HepG2 (cell line): ENCODE results near the gene TPI1. TPM values are rescaled to one million over a fixed set of nuclear protein-coding genes. Genes with fewer than 3 reads are reported as not detected.

Source experiments
- GLI4 ChIP-seq: sonication (generic); formaldehyde crosslinking; IDR thresholded peaks from 2 replicates; pipeline ENCODE4 v1.5.1; 2020; ENCODE audit warnings: missing genetic modification reagents, mild to moderate bottlenecking, moderate library complexity, borderline replicate concordance
- IKZF4 ChIP-seq: sonication (generic); formaldehyde crosslinking; IDR thresholded peaks from 2 replicates; pipeline ENCODE4 v1.5.1; 2020; ENCODE audit warnings: borderline replicate concordance, mild to moderate bottlenecking, low read depth, missing genetic modification reagents; ENCODE audit errors: not compliant biosample characterization
- MAZ ChIP-seq, 2 experiments: sonication (generic) in 1 of 2; formaldehyde crosslinking in 1 of 2; IDR thresholded peaks; 2 replicates each; pipeline versions ENCODE4 v1.5.0 to v1.6.1; 2012 to 2020; ENCODE audit warnings: low read depth in 2 of 2, mild to moderate bottlenecking in 2 of 2, borderline replicate concordance in 1 of 2, improper control_type of control experiment in 1 of 2, low read length in 1 of 2, missing genetic modification reagents in 1 of 2, moderate library complexity in 1 of 2
- MNT ChIP-seq: fragments of 450-650 bp; IDR thresholded peaks from 2 replicates; pipeline ENCODE4 v1.6.1; 2016
- PCBP1 ChIP-seq: fragments of 200-400 bp; formaldehyde crosslinking; IDR thresholded peaks from 2 replicates; pipeline ENCODE4 v1.6.1; 2017; ENCODE audit warnings: mild to moderate bottlenecking, low read depth, low read length, borderline replicate concordance
- POLR2G ChIP-seq: fragments of 200-400 bp; formaldehyde crosslinking; IDR thresholded peaks from 2 replicates; pipeline ENCODE4 v1.6.1; 2018; ENCODE audit warnings: mild to moderate bottlenecking, low read depth, low read length, moderate library complexity
- RBM39 ChIP-seq: fragments of 200-400 bp; formaldehyde crosslinking; IDR thresholded peaks from one replicate; pipeline ENCODE4 v1.6.1; 2018; ENCODE audit warnings: antibody characterized with exemption, mild to moderate bottlenecking, low read depth, low read length; ENCODE audit not compliant: poor library complexity, severe bottlenecking
- SOX5 ChIP-seq: IDR thresholded peaks from 2 replicates; pipeline ENCODE4 v1.6.1; 2016; ENCODE audit warnings: borderline replicate concordance
- SRY ChIP-seq: sonication (generic); formaldehyde crosslinking; IDR thresholded peaks from 2 replicates; pipeline ENCODE4 v1.8.0; 2022; ENCODE audit warnings: mild to moderate bottlenecking, missing genetic modification reagents
- TEAD3 ChIP-seq: optimal IDR thresholded peaks from 2 replicates; pipeline ENCODE3; 2016; ENCODE audit warnings: borderline replicate concordance
- YY1 ChIP-seq: IDR thresholded peaks from 2 replicates; pipeline ENCODE4 v1.6.1; 2011; ENCODE audit warnings: low read length, low read depth, moderate library complexity, mild to moderate bottlenecking; ENCODE audit not compliant: insufficient read depth, insufficient replicate concordance
- ZBTB7B ChIP-seq: sonication (generic); formaldehyde crosslinking; IDR thresholded peaks from 2 replicates; pipeline ENCODE4 v1.4.0; 2020; ENCODE audit warnings: missing genetic modification reagents
- ZFP41 ChIP-seq: sonication (generic); formaldehyde crosslinking; IDR thresholded peaks from 2 replicates; pipeline ENCODE4 v1.4.0; 2020; ENCODE audit warnings: mild to moderate bottlenecking, missing genetic modification reagents, borderline replicate concordance
- ZNF20 ChIP-seq: sonication (generic); formaldehyde crosslinking; IDR thresholded peaks from 2 replicates; pipeline ENCODE4 v1.4.0; 2020; ENCODE audit warnings: mild to moderate bottlenecking, moderate library complexity, missing genetic modification reagents
- ZNF34 ChIP-seq: sonication (generic); formaldehyde crosslinking; IDR thresholded peaks from 2 replicates; pipeline ENCODE4 v1.4.0; 2020; ENCODE audit warnings: mild to moderate bottlenecking, missing genetic modification reagents, borderline replicate concordance
- ZNF431 ChIP-seq: sonication (generic); formaldehyde crosslinking; IDR thresholded peaks from 2 replicates; pipeline ENCODE4 v1.9.0; 2022; ENCODE audit warnings: missing genetic modification reagents, low read depth, mild to moderate bottlenecking, borderline replicate concordance
- ZNF44 ChIP-seq: sonication (generic); formaldehyde crosslinking; IDR thresholded peaks from 2 replicates; pipeline ENCODE4 v1.5.1; 2020; ENCODE audit warnings: mild to moderate bottlenecking, missing genetic modification reagents
- ZNF546 ChIP-seq: sonication (generic); formaldehyde crosslinking; conservative IDR thresholded peaks from 2 replicates; pipeline ENCODE4 v1.8.1; 2023; ENCODE audit warnings: mild to moderate bottlenecking, missing genetic modification reagents
- ZNF652 ChIP-seq: IDR thresholded peaks from 2 replicates; pipeline ENCODE4 v1.6.1; 2016; ENCODE audit warnings: low read depth, borderline replicate concordance
- ZNF670 ChIP-seq: sonication (generic); formaldehyde crosslinking; IDR thresholded peaks from 2 replicates; pipeline ENCODE4 v1.8.0; 2022; ENCODE audit warnings: mild to moderate bottlenecking, missing genetic modification reagents, borderline replicate concordance
- ZNF816 ChIP-seq: sonication (generic); formaldehyde crosslinking; IDR thresholded peaks from 2 replicates; pipeline ENCODE4 v1.8.0; 2022; ENCODE audit warnings: missing genetic modification reagents, mild to moderate bottlenecking, borderline replicate concordance
- polyA plus RNA-seq, 8 experiments: library from polyadenylated mRNA; depleted of rRNA in 3 of 8; stranded (reverse) in 7 of 8; unstranded in 1 of 8; fragments of >200 nt; fragmentation: Illumina TruSeq in 4 of 8; extraction: Trizol in 4 of 8; gene quantifications; 2 replicates each; pipeline versions ENCODE4 v1.2.1 to v1.2.3, GENCODE V29; 2011 to 2016; ENCODE audit warnings: low read depth in 4 of 8, missing spikeins in 1 of 8, mixed read lengths in 1 of 8; ENCODE audit not compliant: insufficient read depth in 1 of 8
- total RNA-seq, 5 experiments: library from RNA; depleted of rRNA; stranded (reverse); fragments of >200 nt; fragmentation: Illumina TruSeq; extraction: Trizol; gene quantifications; 2 replicates each; pipeline ENCODE4 v1.2.3, GENCODE V29; 2016; ENCODE audit warnings: low read depth in 1 of 5
- TF ChIP-seq, protein P1 (sequence below): IDR thresholded peaks from 2 replicates; pipeline ENCODE4 v1.6.1; 2016; ENCODE audit warnings: missing genetic modification reagents, missing compliant biosample characterization
- TF ChIP-seq, protein P2 (sequence below): sonication (generic); formaldehyde crosslinking; IDR thresholded peaks from 2 replicates; pipeline ENCODE4 v1.8.1; 2022; ENCODE audit warnings: mild to moderate bottlenecking, missing genetic modification reagents
- TF ChIP-seq, protein P3 (sequence below): sonication (generic); formaldehyde crosslinking; IDR thresholded peaks from 2 replicates; pipeline ENCODE4 v1.5.0; 2020; ENCODE audit warnings: mild to moderate bottlenecking, low read depth, missing genetic modification reagents, borderline replicate concordance

Gene TPI1
- total and polyA plus RNA-seq, 2 of the 13 experiments (the other 11 are each of a cell fraction or from before 2014, with no cell fraction given), result 945 to 2,535 TPM

- TF ChIP-seq, protein P1, sequence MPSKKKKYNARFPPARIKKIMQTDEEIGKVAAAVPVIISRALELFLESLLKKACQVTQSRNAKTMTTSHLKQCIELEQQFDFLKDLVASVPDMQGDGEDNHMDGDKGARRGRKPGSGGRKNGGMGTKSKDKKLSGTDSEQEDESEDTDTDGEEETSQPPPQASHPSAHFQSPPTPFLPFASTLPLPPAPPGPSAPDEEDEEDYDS (CRISPR knock-in tag), result peak; percentile 73; the same call in 1 of the 2 replicates
- TF ChIP-seq, protein P2, sequence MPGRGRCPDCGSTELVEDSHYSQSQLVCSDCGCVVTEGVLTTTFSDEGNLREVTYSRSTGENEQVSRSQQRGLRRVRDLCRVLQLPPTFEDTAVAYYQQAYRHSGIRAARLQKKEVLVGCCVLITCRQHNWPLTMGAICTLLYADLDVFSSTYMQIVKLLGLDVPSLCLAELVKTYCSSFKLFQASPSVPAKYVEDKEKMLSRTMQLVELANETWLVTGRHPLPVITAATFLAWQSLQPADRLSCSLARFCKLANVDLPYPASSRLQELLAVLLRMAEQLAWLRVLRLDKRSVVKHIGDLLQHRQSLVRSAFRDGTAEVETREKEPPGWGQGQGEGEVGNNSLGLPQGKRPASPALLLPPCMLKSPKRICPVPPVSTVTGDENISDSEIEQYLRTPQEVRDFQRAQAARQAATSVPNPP (CRISPR knock-in tag), result 0 out of 2 replicates have a peak, but pooled peaks have one; percentile 18
- 0 out of 2 replicates have a peak, but pooled peaks have one; percentile 68 for TF ChIP-seq ZNF670
- peak; percentile 60; the same call in 1 of the 2 replicates for TF ChIP-seq ZBTB7B (CRISPR knock-in tag)
- peak; percentile 58 for TF ChIP-seq POLR2G
- TF ChIP-seq MNT, result no peak
- TF ChIP-seq GLI4, result peak; percentile 63; the same call in 1 of the 2 replicates
- TF ChIP-seq ZNF34 (CRISPR knock-in tag), result no peak
- peak; percentile 63 for TF ChIP-seq IKZF4 (CRISPR knock-in tag)
- TF ChIP-seq SRY (CRISPR knock-in tag), result no peak
- peak; percentile 65; the same call in 1 of the 2 replicates for TF ChIP-seq PCBP1
- peak; percentile 38; the same call in 1 of the 2 replicates for TF ChIP-seq ZNF431 (CRISPR knock-in tag)
- TF ChIP-seq SOX5, result peak; percentile 36; the same call in 1 of the 2 replicates
- TF ChIP-seq ZFP41, result 0 out of 2 replicates have a peak, but pooled peaks have one; percentile 5
- TF ChIP-seq MAZ (IDR thresholded peaks at IDR 0.05; ENCODE audit: borderline replicate concordance, low read depth, low read length), result peak; percentile 89
- peak; percentile 74 for TF ChIP-seq MAZ (CRISPR knock-in tag; IDR thresholded peaks at IDR 0.05; ENCODE audit: low read depth)
- peak; percentile 38 for TF ChIP-seq TEAD3 (CRISPR knock-in tag)
- peak; percentile 61 for TF ChIP-seq RBM39
- TF ChIP-seq, protein P3, sequence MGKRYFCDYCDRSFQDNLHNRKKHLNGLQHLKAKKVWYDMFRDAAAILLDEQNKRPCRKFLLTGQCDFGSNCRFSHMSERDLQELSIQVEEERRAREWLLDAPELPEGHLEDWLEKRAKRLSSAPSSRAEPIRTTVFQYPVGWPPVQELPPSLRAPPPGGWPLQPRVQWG, result no peak
- TF ChIP-seq ZNF652, result peak; percentile 99
- peak; percentile 52; the same call in 1 of the 2 replicates for TF ChIP-seq ZNF546 (CRISPR knock-in tag)
- peak; percentile 66 for TF ChIP-seq YY1
- TF ChIP-seq ZNF20 (CRISPR knock-in tag), result no peak
- TF ChIP-seq ZNF816 (CRISPR knock-in tag), result peak; percentile 88; the same call in 1 of the 2 replicates
- TF ChIP-seq ZNF44, result no peak
Measured at GRCh38 chr12:6873094-6874014, 6.0 kb downstream of the TPI1 start, which contains the start of gene SPSB2 (continued).
